DMS53 (cell line): ENCODE results near the gene DBNDD2.

Experiments
- DNase-seq: peaks from one replicate; lab custom pipeline; 2025; lab: John Stamatoyannopoulos, UW

The DBNDD2 gene

GRCh38 chr20:45407783-45408645 lies at the start of gene DBNDD2:
DBNDD2 (plus strand) TSS chr20:45408289; CDS start chr20:45408468, 179 bp downstream.
- no peak for DNase-seq

- no peak for DNase-seq
Measured at GRCh38 chr20:45359069-45359405, 49.1 kb upstream of the DBNDD2 start.

GRCh38 chr20:45359406-45360148 lies 48.5 kb upstream of the DBNDD2 start:
- DNase-seq = no peak

- DNase-seq = no peak
Measured at GRCh38 chr20:45361793-45362192, 46.3 kb upstream of the DBNDD2 start.

GRCh38 chr20:45362804-45363610 lies 45.1 kb upstream of the DBNDD2 start, which contains the start of gene SYS1:
SYS1 (plus strand) TSS chr20:45363156; CDS start chr20:45363532, 376 bp downstream.
- peak; percentile 99 for DNase-seq

GRCh38 chr20:45363611-45364492 lies 44.2 kb upstream of the DBNDD2 start:
- DNase-seq = no peak

- DNase-seq = no peak
Measured at GRCh38 chr20:45365444-45365970, 42.6 kb upstream of the DBNDD2 start.

GRCh38 chr20:45366192-45366591 lies 41.9 kb upstream of the DBNDD2 start:
- DNase-seq = no peak

- no peak for DNase-seq
Measured at GRCh38 chr20:45366631-45367030, 41.5 kb upstream of the DBNDD2 start.

- DNase-seq = no peak
Measured at GRCh38 chr20:45367126-45367525, 41.0 kb upstream of the DBNDD2 start.

GRCh38 chr20:45368221-45368980 lies 39.7 kb upstream of the DBNDD2 start:
- no peak for DNase-seq

GRCh38 chr20:45370571-45371160 lies 37.4 kb upstream of the DBNDD2 start:
- no peak for DNase-seq

- no peak for DNase-seq
Measured at GRCh38 chr20:45372241-45372640, 35.8 kb upstream of the DBNDD2 start.

GRCh38 chr20:45372646-45373352 lies 35.3 kb upstream of the DBNDD2 start:
- peak; percentile 83 for DNase-seq

GRCh38 chr20:45373353-45374100 lies 34.6 kb upstream of the DBNDD2 start:
- DNase-seq = peak; percentile 97

GRCh38 chr20:45374101-45374467 lies 34.0 kb upstream of the DBNDD2 start:
- DNase-seq = no peak

- DNase-seq = no peak
Measured at GRCh38 chr20:45374966-45375365, 33.1 kb upstream of the DBNDD2 start.

- no peak for DNase-seq
Measured at GRCh38 chr20:45377269-45377668, 30.8 kb upstream of the DBNDD2 start.

- DNase-seq = no peak
Measured at GRCh38 chr20:45378191-45378590, 29.9 kb upstream of the DBNDD2 start, which contains the start of gene TP53TG5. TP53TG5 (minus strand) TSS chr20:45378325; CDS start chr20:45378236, 89 bp downstream.
